NCI-H774 (cell line): ENCODE results near the gene DPYSL4.

Experiments used
- DNase-seq: peaks from one replicate; lab custom pipeline; 2025; lab: John Stamatoyannopoulos, UW

Gene DPYSL4

GRCh38 chr10:132196178-132197113 is 9.7 kb downstream of the DPYSL4 start:
- DNase-seq: no peak

DNA sequence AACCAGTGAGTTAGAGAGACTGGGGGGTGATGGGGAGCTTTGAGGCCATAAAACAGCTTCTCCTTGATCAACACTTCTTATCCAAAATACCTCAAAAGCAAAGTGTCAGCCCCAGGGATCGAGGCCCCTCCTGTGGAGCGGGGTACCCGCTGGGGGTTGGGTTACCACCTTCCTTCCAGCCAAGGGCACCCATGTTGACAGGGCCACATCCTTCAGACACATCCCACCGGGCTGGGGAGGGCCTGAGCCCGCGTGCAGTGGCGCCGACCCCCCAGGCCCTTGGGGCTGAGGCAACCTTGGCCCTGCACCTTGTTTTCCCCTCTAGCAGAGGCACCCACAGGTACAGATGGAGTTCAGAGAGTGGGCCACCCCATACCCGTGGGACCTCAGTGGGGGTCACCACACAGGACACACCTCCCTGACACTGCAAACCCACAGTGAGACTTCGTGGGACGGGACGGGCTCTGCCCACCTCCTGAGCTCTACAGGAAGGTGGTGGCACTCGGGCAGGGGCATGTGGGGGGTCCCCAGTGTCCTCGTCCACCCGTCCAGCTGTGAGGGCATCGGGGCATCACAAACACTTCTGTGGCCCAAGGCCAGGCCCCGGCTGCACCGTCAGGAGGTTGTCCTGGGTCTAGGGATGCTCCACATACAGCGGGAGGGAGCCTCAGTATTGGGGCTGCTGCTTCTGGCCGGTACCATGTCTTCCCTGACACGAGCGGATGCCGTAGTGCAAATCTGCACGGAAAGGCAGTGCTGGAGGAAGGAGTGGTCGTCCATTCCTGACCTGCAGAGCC is 10.7 kb downstream of the DPYSL4 start:
- DNase-seq: no peak

- DNase-seq: no peak
These were observed 11.3 kb downstream of the DPYSL4 start for GRCh38 chr10:132198068-132198370.

DNA sequence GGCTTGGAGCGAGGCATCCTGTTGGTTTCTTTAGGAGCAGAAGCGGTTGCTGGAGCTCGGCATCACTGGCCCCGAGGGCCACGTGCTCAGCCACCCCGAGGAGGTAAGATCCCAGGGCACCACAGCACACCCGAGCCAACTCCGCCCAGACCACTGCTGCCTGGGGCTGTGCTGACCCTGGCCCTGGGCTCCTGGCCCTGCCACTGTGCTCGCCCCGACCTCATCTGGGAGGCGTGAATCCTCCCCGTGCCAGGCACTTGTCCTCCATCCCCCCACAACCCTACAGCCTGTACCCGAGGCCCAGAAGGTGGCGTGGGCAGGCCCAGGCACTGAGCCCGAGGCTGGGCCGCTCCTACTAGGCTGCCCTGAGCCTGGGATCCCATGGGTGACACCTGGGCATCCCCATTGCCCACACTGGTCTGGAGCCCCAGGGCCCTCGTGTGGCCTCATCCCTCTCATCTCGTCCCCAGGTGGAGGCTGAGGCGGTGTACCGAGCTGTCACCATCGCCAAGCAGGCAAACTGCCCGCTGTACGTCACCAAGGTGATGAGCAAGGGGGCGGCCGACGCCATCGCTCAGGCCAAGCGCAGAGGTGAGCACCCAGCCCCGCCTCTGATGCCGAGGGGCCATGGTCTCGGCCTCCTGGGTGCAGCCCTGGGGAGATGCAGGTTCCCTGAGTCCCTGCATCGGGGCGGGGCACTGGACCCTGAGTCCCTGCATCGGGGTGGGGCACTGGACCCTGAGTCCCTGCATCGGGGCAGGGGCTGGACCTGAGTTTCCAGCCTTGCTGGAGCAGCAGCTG is 11.8 kb downstream of the DPYSL4 start:
- no peak for DNase-seq

DNA sequence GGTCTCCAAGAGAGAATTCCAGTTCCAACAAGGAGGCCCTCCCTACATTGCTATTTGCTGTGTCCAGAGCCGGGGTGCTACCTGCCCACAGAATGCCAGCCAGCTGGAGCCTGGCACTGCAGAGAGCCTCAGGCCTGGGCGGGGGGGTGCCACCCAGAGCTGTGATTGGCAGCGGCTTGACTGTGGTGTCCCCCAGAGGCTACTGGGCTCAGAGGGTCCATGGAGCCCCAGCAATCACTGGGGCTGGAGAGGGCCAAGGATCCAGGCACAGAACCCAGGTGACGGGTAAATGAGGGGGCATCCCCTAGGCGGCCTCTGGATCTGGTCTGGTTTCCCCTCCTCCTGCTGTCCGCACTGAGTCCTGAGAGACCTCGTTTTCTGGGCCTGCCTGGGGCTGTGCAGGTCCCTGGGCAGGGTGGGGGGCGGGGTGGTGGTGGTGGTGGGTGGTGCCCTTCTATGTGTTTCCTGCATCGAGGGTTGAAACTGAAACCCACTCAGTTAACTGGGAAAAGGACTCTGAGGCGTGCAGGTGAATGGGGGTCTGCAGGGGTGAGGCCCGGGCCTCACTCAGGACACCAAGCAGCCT is 12.6 kb downstream of the DPYSL4 start:
- DNase-seq: no peak

- no peak for DNase-seq
These were observed 13.1 kb downstream of the DPYSL4 start for GRCh38 chr10:132199854-132200311.

GRCh38 chr10:132200344-132201110 is 13.8 kb downstream of the DPYSL4 start:
- no peak for DNase-seq

DNA sequence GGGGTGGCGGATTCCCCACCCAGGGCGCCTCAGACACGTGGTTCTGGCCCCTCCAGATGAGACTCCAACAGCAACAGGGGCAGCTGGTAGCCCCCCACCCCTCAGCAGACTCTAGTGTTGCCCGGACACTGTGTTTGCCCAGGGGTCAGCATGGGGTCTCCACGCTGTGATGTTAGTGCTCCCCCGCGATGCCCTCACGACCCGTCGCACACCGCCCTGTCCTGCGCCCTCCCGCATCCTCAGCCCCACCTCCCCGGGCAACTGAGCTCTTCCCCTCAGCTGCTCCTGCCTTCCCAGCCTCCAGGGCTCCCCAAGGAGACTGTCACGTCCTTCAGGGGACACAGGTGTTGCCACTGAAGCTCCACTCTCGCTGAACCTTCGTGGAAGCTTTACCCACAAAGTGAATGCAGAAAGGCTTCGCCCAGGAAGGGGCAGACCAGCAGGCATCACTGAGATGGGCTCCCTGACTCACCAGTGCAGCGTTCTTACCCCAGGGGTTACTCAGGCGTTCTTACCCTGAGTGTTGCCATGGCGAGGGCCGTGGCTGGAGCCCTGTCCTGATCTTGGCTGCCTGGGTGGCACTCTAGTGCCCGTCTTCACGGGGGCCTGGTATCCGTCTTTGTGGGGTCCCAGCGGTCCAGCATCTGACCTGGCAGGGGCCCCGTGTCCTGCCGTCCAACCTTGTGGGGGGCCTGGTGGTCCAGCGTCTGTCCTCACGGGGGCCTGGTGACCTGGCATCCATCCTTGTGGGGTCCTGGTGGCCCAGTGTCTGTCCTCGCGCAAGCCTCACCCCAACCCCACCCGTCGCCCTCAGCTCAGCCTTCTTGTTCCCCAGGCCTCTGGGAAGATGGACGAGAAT is 14.6 kb downstream of the DPYSL4 start:
- DNase-seq: no peak

DNA sequence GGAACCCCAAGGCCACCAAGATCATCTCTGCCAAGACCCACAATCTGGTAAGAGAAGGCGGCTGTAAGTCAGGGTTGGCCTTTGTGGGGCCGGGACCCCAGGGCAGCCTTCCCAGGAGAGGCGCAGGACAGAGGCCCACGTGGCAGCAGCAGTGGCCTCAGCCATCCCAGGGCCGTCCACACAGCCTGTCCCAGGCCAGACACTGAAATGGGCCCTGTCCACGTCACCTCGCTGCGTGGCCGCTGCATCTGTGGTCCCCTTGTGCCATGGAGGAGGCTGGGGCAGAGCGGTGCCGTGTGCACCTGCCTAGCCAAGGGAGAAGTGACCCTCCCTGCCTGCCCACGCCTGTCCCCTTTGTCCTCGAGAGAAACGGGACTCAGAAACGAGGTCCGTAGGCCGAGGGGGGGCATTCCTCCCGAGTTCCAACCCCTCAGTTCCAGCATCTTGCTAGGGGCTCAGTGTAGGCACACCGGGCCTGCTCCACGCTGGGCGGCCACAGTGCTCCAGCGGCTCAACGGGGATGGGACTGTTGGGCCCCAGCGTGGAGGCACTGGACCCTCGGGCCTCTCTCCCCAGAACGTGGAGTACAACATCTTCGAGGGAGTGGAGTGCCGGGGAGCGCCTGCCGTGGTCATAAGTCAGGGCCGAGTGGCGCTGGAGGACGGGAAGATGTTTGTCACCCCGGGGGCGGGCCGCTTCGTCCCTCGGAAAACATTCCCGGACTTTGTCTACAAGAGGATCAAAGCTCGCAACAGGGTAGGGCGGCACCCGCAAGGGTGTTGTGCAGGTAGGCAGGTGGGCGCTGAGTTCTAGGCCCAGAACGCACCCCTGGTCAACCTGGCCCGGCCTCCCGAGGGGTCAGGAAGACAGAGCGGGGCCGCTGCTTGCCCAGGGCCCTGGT is 15.6 kb downstream of the DPYSL4 start:
- DNase-seq: no peak

- DNase-seq: no peak
These were observed 16.7 kb downstream of the DPYSL4 start for GRCh38 chr10:132203256-132204077.

DNA sequence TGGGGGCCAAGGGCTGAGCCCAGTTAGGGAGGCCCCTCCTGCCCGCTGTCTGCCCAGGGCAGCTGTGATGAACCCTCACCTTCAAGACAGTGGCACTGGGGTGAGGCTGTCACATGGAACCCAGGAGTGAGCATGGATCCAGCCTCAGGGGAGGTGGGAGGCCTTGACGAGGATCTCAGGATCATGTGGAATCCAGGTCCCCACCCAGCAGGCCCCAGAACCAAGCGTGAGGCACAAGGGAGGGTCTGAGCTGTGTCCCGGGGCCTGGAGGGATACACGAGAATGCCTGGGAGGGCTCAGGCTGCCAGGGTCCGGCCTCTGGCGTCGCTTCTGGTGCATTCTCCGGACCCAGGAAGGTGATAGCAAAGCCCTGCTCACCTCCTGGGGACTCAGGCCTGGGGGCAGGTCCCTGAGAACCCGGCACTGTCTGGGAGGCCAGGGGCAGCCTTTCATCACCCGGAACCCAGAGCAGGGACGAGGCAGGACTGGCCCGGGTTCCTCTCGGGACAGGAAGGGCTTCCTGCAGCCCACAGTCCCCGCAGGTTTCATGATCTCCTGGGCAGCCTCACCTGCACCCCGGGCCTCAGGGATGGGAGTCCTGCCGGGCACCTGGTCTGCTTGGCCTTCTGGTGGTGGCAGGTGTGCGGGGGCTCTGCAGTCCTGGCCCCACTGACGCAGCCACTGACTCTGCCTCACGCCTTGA is 17.5 kb downstream of the DPYSL4 start:
- no peak for DNase-seq

- DNase-seq: no peak
These were observed 18.2 kb downstream of the DPYSL4 start for GRCh38 chr10:132204781-132205473.

GRCh38 chr10:132205650-132206376 is 19.1 kb downstream of the DPYSL4 start:
- no peak for DNase-seq

GRCh38 chr10:132206377-132206745 is 19.6 kb downstream of the DPYSL4 start:
- no peak for DNase-seq

DNA sequence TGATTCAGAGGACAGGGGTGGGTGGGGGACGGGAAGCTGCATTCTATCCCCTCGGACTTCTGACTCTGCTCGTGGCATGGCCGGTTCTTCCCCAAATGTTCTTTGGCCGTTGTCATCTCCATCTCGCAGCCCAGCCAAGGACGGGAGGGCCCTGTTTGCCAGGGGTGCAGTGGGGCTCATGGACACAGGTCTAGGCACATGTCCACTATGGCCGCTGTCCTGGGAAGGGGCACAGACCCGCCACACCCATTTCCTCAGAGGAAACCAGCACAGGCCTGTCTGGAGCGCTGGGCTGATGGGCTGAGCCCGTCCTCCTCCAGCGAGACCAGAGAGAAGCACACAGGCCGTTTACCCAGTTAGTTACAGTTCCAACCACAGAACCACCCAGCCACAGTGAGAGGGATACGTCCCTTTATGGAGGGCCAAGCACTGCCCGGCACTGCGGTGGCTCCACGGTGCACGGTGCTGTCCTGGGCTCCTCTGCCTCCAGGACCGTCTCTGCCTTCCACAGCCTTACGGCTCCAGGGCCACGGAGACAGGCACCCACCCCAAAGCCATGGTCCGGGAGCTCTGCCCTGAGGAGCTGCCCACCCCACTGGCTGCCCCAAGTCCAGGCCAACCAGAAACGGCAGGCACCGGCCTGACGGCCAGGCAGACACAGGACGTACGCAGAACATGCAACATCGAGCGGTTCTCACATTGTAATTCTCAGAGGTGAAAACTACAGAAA is 20.2 kb downstream of the DPYSL4 start:
- no peak for DNase-seq
